ENCODE measurements around the gene RANGAP1. TPM values are rescaled to one million over a fixed set of nuclear protein-coding genes. Genes with fewer than 3 reads are reported as not detected.

RANGAP1 gene
- total RNA-seq, 1 experiment from 2014 or later: 60.7 TPM

- DNase-seq (ENCODE audit: low read depth, low spot score): no peak
- in situ Hi-C loops (cut with HindIII; ENCODE audit: low pct_unique_long_range_greater_than_20kb, low sequenced_read_pairs): no loop called here
Measured at GRCh38 chr22:41242396-41243117, 43.4 kb downstream of the RANGAP1 start.

- in situ Hi-C loops (cut with HindIII; ENCODE audit: low pct_unique_long_range_greater_than_20kb, low sequenced_read_pairs): no loop called here
- DNase-seq (ENCODE audit: low read depth, low spot score): no peak
Measured at GRCh38 chr22:41241133-41241676, 44.8 kb downstream of the RANGAP1 start.

GRCh38 chr22:41240377-41241132 is 45.4 kb downstream of the RANGAP1 start, which contains the start of gene CHADL:
Gene CHADL (minus strand): TSS chr22:41240931. CDS start chr22:41240881, 50 bp downstream.
- peak; percentile 77 for DNase-seq (ENCODE audit: low read depth, low spot score)
- in situ Hi-C loops (cut with HindIII; ENCODE audit: low pct_unique_long_range_greater_than_20kb, low sequenced_read_pairs): no loop called here

- no peak for DNase-seq (ENCODE audit: low read depth, low spot score)
- in situ Hi-C loops (cut with HindIII; ENCODE audit: low pct_unique_long_range_greater_than_20kb, low sequenced_read_pairs): no loop called here
Measured at GRCh38 chr22:41239443-41240128, 46.4 kb downstream of the RANGAP1 start.

- DNase-seq (ENCODE audit: low read depth, low spot score): no peak
- in situ Hi-C loops (cut with HindIII; ENCODE audit: low pct_unique_long_range_greater_than_20kb, low sequenced_read_pairs): no loop called here
Measured at GRCh38 chr22:41238570-41239442, 47.2 kb downstream of the RANGAP1 start.

GRCh38 chr22:41237707-41238569 is 48.0 kb downstream of the RANGAP1 start:
- in situ Hi-C loops (cut with HindIII; ENCODE audit: low pct_unique_long_range_greater_than_20kb, low sequenced_read_pairs): no loop called here
- DNase-seq (ENCODE audit: low read depth, low spot score): no peak

- no peak for DNase-seq (ENCODE audit: low read depth, low spot score)
- in situ Hi-C loops (cut with HindIII; ENCODE audit: low pct_unique_long_range_greater_than_20kb, low sequenced_read_pairs): no loop called here
Measured at GRCh38 chr22:41237036-41237706, 48.8 kb downstream of the RANGAP1 start.

GRCh38 chr22:41234815-41235695 is 50.9 kb downstream of the RANGAP1 start:
- DNase-seq (ENCODE audit: low read depth, low spot score): no peak

GRCh38 chr22:41231369-41231768 is 54.6 kb downstream of the RANGAP1 start:
- no peak for DNase-seq (ENCODE audit: low read depth, low spot score)
- in situ Hi-C loops (cut with HindIII; ENCODE audit: low pct_unique_long_range_greater_than_20kb, low sequenced_read_pairs): no loop called here

More at GRCh38 chr22:41234815-41235695, 50.9 kb downstream of the RANGAP1 start:
- in situ Hi-C loops (cut with HindIII; ENCODE audit: low pct_unique_long_range_greater_than_20kb, low sequenced_read_pairs): no loop called here

GRCh38 chr22:41230401-41230785 is 55.6 kb downstream of the RANGAP1 start:
- DNase-seq (ENCODE audit: low read depth, low spot score): no peak
- in situ Hi-C loops (cut with HindIII; ENCODE audit: low pct_unique_long_range_greater_than_20kb, low sequenced_read_pairs): no loop called here

- in situ Hi-C loops (cut with HindIII; ENCODE audit: low pct_unique_long_range_greater_than_20kb, low sequenced_read_pairs): no loop called here
- DNase-seq (ENCODE audit: low read depth, low spot score): no peak
Measured at GRCh38 chr22:41229730-41230400, 56.1 kb downstream of the RANGAP1 start.

- DNase-seq (ENCODE audit: low read depth, low spot score): no peak
- in situ Hi-C loops (cut with HindIII; ENCODE audit: low pct_unique_long_range_greater_than_20kb, low sequenced_read_pairs): no loop called here
Measured at GRCh38 chr22:41229215-41229614, 56.8 kb downstream of the RANGAP1 start.

- no peak for DNase-seq (ENCODE audit: low read depth, low spot score)
- in situ Hi-C loops (cut with HindIII; ENCODE audit: low pct_unique_long_range_greater_than_20kb, low sequenced_read_pairs): no loop called here
Measured at GRCh38 chr22:41226723-41227655, 59.0 kb downstream of the RANGAP1 start.

GRCh38 chr22:41223535-41223934 is 62.5 kb downstream of the RANGAP1 start:
- in situ Hi-C loops (cut with HindIII; ENCODE audit: low pct_unique_long_range_greater_than_20kb, low sequenced_read_pairs): no loop called here
- no peak for DNase-seq (ENCODE audit: low read depth, low spot score)
